ENCODE data around the gene NCK2. TPM values are rescaled to one million over a fixed set of nuclear protein-coding genes. Genes with fewer than 3 reads are reported as not detected.

The NCK2 gene
- total RNA-seq, 2 donors from 2014 or later: 31.7 to 39.3 TPM

GRCh38 chr2:105803773-105804172 is 59.1 kb downstream of the NCK2 start:
- DNase-seq (ENCODE audit: low spot score): no peak
- H3K27me3 ChIP-seq: no peaks in the 10 kb centered on the region
- H3K4me1 ChIP-seq: peaks cover 0 to 49% of the 10 kb centered on the region in 2 donors
- no peaks in the 10 kb centered on the region for H3K9me3 ChIP-seq
- no peaks in the 10 kb centered on the region for H3K36me3 ChIP-seq
- H3K4me3 ChIP-seq: no peak overlapping the region
- TF ChIP-seq CTCF (IDR thresholded peaks at IDR 0.05): no peak
- H3K27ac ChIP-seq: no peak overlapping the region

- Histone ChIP-seq H3K9me3 (no peaks in the 10 kb centered on the region), H3K4me3 (no peak overlapping the region), H3K4me1 (peaks cover 0 to 48% of the 10 kb centered on the region in 2 donors), H3K36me3 (no peaks in the 10 kb centered on the region), H3K27me3 (no peaks in the 10 kb centered on the region), H3K27ac (no peak overlapping the region)
- TF ChIP-seq CTCF (IDR thresholded peaks at IDR 0.05): no peak
- no peak for DNase-seq (ENCODE audit: low spot score)
Measured at GRCh38 chr2:105804266-105804665, 59.6 kb downstream of the NCK2 start.

GRCh38 chr2:105806996-105807395 is 62.3 kb downstream of the NCK2 start:
- no peak overlapping the region for H3K4me3 ChIP-seq
- H3K27me3 ChIP-seq: no peaks in the 10 kb centered on the region
- no peaks in the 10 kb centered on the region for H3K36me3 ChIP-seq
- no peaks in the 10 kb centered on the region for H3K9me3 ChIP-seq
- DNase-seq (ENCODE audit: low spot score): no peak
- peaks cover 0 to 33% of the 10 kb centered on the region in 2 donors for H3K4me1 ChIP-seq
- TF ChIP-seq CTCF (IDR thresholded peaks at IDR 0.05): no peak
- H3K27ac ChIP-seq: no peak overlapping the region

- DNase-seq (ENCODE audit: low spot score): no peak
- H3K9me3 ChIP-seq: no peaks in the 10 kb centered on the region
- H3K4me1 ChIP-seq: peaks cover 0 to 39% of the 10 kb centered on the region in 2 donors
- no peaks in the 10 kb centered on the region for H3K36me3 ChIP-seq
- no peak overlapping the region for H3K4me3 ChIP-seq
- H3K27me3 ChIP-seq: no peaks in the 10 kb centered on the region
- TF ChIP-seq CTCF (IDR thresholded peaks at IDR 0.05): no peak
- no peak overlapping the region for H3K27ac ChIP-seq
Measured at GRCh38 chr2:105808423-105809096, 63.8 kb downstream of the NCK2 start.

- H3K36me3 ChIP-seq: no peaks in the 10 kb centered on the region
- H3K4me1 ChIP-seq: peaks cover 0 to 35% of the 10 kb centered on the region in 2 donors
- H3K9me3 ChIP-seq: no peaks in the 10 kb centered on the region
- no peak for DNase-seq (ENCODE audit: low spot score)
- no peak overlapping the region for H3K27ac ChIP-seq
- no peaks in the 10 kb centered on the region for H3K27me3 ChIP-seq
- no peak overlapping the region for H3K4me3 ChIP-seq
- no peak for TF ChIP-seq CTCF (IDR thresholded peaks at IDR 0.05)
Measured at GRCh38 chr2:105809097-105809473, 64.4 kb downstream of the NCK2 start.

- Histone ChIP-seq H3K4me3 (no peak overlapping the region), H3K9me3 (no peaks in the 10 kb centered on the region), H3K4me1 (peaks cover 0 to 35% of the 10 kb centered on the region in 2 donors), H3K27ac (no peak overlapping the region), H3K27me3 (no peaks in the 10 kb centered on the region), H3K36me3 (no peaks in the 10 kb centered on the region)
- no peak for DNase-seq (ENCODE audit: low spot score)
- TF ChIP-seq CTCF (IDR thresholded peaks at IDR 0.05): no peak
Measured at GRCh38 chr2:105809723-105810122, 65.0 kb downstream of the NCK2 start.
